Omental fat pad (tissue), 4 donors: ENCODE results near the gene NFATC1. TPM values are rescaled to one million over a fixed set of nuclear protein-coding genes. Genes with fewer than 3 reads are reported as not detected.

Source experiments
- ATAC-seq: fragments of 150-250 bp; one replicate; pipeline ENCODE4 v1.9.1; 2016; ENCODE audit warnings: mild to moderate bottlenecking, moderate library complexity; ENCODE audit not compliant: low FRiP score
- DNase-seq: peaks from one replicate; pipeline ENCODE4 v3.0.0-alpha.2; 2019; ENCODE audit warnings: low spot score
- total RNA-seq, 4 donors: library from RNA; depleted of rRNA; stranded (reverse); fragments of >200 nt; gene quantifications; one replicate each; pipeline ENCODE4 v1.1.0, GENCODE V29; 2016
- TF ChIP-seq, protein P1 (sequence below), 3 donors: fragments of 450-650 bp; IDR thresholded peaks; one replicate each; pipeline ENCODE4 v1.5.1; 2016 to 2017; ENCODE audit warnings: antibody characterized with exemption in 3 of 3, mild to moderate bottlenecking in 3 of 3, moderate library complexity in 2 of 3

Gene NFATC1
- total RNA-seq, 4 donors from 2014 or later = 10.7 to 57.4 (median 19.1) TPM

GRCh38 chr18:79553154-79553553 is 157.4 kb downstream of the NFATC1 start:
- ATAC-seq (no peak), DNase-seq (no peak)
- TF ChIP-seq, protein P1, sequence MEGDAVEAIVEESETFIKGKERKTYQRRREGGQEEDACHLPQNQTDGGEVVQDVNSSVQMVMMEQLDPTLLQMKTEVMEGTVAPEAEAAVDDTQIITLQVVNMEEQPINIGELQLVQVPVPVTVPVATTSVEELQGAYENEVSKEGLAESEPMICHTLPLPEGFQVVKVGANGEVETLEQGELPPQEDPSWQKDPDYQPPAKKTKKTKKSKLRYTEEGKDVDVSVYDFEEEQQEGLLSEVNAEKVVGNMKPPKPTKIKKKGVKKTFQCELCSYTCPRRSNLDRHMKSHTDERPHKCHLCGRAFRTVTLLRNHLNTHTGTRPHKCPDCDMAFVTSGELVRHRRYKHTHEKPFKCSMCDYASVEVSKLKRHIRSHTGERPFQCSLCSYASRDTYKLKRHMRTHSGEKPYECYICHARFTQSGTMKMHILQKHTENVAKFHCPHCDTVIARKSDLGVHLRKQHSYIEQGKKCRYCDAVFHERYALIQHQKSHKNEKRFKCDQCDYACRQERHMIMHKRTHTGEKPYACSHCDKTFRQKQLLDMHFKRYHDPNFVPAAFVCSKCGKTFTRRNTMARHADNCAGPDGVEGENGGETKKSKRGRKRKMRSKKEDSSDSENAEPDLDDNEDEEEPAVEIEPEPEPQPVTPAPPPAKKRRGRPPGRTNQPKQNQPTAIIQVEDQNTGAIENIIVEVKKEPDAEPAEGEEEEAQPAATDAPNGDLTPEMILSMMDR (IDR thresholded peaks at IDR 0.05) = no peak

DNA sequence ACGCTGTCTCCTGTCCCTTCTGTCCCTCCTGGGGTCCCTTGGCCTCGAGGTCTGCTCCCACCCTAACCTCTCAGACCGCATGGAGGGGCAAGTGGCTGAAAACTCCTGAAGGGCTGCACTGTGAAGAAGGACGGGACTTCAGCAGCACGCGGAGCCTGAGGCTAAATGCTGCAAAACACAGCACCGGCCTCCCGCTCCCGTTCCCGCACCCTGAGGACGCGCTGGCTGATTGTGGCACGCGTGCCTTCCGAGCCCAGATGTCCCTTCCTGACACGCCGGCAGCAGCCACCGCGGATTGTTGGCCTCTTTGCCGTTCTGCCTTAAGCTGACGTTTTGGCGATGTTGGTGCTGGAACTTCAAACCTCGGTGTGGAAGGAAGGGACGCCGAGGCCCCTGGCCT is 158.0 kb downstream of the NFATC1 start:
- DNase-seq = no peak
- TF ChIP-seq, protein P1 (IDR thresholded peaks at IDR 0.05) = no peak
- ATAC-seq = no peak

DNA sequence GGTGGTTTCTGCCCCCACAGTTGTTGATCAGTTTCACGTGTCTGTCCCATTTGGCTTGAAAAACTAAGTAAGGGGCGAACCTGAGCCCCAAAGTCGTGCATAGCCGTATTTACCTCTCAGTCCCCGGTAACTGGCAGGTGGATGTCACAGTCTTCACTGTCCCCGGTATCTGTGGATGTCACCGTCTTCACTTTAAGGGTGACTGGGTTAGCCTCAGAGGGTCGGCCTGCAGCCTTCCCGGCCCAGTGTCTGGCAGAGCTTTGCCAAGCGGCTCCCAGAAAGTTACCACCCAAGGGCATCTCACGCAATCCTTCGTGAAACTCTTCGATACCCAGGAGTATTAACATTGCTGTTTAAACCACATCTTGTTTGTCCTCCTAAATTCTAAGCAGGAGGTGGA is 158.6 kb downstream of the NFATC1 start:
- ATAC-seq = no peak

DNA sequence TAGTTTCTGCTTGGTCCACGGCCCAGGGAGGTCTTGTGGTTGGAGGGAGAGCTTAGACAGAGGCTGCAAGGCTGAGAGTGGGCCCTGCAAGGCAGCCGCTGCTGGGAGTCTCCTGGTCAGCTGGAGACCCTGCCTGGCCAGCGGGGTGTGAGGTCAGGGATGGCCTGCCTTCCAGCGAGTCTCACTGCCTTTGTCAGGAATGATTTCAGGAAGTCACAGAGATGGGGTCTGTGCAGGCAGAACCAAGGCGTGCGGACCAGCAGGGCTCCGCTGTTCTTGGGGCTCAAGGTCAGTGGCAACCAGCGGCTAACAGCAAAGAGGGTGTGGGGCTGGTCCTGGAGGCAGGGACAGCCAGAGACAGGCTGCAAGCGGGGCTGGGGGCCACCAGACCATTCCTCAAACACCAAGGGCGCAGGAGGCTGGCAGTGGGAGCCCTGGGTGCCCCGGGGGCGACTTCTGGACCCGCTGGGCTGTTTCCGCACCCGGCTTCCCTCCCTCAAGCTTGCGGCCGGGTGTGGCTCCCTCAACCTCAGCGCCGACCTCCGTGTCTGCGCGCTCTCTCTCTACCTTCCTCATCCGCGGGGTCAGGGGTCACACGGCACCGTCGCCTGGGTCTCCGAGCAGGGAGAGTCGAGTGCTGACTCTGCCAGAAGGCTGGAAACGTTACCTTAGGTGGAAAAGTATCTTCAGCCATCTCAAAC is 159.4 kb downstream of the NFATC1 start:
- ATAC-seq (no peak), DNase-seq (no peak)
- TF ChIP-seq, protein P1 (IDR thresholded peaks at IDR 0.05) = no peak

More for the DNA sequence above, 158.6 kb downstream of the NFATC1 start:
- TF ChIP-seq, protein P1 (IDR thresholded peaks at IDR 0.05) = no peak
- no peak for DNase-seq

- no peak for DNase-seq
- ATAC-seq = no peak
- TF ChIP-seq, protein P1 (IDR thresholded peaks at IDR 0.05) = no peak
Measured at GRCh38 chr18:79555885-79556284, 160.2 kb downstream of the NFATC1 start.

DNA sequence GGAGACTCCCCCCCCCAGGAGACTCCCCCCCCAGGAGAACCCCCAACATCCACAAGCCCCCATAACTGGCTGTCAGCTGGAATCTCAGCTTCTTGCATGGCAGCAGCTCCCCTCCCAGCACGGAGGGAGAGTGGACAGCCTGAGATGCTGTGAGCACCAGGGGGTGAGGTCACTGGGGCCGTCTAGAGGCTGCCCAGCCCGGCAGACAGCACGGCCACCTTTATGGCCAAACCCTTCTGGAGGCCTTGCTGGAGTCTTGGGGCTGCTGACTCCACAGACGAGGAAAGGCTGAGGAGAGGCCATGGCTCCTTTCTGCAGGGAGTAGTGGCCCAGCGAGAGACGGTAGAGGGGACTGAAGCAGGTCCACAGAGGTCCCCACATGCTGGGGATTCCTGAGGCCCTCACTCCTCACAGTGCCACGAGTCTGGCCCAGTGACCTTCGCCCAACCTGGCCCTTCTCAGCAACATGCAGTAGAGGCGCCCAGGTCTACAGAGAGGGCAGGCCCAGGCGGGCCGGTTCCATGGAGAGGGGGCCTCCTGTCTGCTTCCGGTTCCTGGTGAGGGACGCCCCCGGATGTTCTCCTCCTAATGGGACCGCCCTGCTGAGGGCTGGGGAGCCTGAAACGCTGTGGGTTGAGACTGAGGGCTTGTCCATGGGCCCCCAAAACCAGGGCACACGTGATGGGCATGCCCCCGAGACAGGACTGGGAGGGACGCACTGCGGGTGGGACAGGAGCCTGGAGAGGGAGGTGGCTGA is 161.3 kb downstream of the NFATC1 start:
- DNase-seq (peak; percentile 19), ATAC-seq (no peak)
- TF ChIP-seq, protein P1 (IDR thresholded peaks at IDR 0.05) = no peak
